Measurements from ENCODE around the gene SCLY. TPM values are rescaled to one million over a fixed set of nuclear protein-coding genes. Genes with fewer than 3 reads are reported as not detected.
"Not testable (repeated sequence)": the region's sequence is repeated elsewhere in the genome, so short reads cannot be mapped to it uniquely, and the experiment has no call there.

The SCLY gene
- total RNA-seq, 1 donor from 2014 or later: 49.2 TPM

DNA sequence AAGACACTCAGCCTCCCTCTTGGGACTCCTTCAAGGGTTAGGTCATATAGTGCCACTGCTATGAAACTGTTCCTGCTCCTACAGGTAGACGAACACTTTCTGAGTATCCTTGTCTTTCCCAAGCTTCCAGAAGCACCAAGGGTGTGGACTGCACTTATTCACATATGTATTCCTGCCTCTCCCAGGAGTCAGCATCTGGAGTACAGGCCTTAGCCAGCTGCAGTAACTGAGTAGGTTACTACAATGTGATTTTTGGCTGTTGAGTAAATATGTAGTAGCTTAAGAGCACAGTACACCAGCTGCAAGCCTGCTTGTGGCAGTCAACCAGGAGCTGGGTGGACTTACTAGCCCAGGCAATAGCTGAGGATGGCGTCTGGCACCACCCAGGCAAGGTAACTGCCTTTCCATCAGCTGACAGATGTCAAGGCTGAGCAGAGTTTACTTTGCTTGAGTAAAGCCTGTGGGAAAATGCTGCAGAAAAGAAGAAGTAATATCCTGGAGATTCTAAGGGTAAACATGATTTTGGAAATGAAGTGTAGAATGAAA lies 14.0 kb upstream of the SCLY start:
- Mint-ChIP-seq H3K27ac (no peak overlapping the region), H3K36me3 (ENCODE audit: insufficient read depth) (peaks cover 19% of the 10 kb centered on the region), H3K4me3 (ENCODE audit: low read depth) (no peak overlapping the region), H3K4me1 (ENCODE audit: low read depth) (no peaks in the 10 kb centered on the region), H3K27me3 (no peaks in the 10 kb centered on the region), H3K9me3 (ENCODE audit: low read depth) (peaks cover 17% of the 10 kb centered on the region)
- DNase-seq (ENCODE audit: low spot score, unreplicated experiment): no peak
- TF ChIP-seq, protein P1, sequence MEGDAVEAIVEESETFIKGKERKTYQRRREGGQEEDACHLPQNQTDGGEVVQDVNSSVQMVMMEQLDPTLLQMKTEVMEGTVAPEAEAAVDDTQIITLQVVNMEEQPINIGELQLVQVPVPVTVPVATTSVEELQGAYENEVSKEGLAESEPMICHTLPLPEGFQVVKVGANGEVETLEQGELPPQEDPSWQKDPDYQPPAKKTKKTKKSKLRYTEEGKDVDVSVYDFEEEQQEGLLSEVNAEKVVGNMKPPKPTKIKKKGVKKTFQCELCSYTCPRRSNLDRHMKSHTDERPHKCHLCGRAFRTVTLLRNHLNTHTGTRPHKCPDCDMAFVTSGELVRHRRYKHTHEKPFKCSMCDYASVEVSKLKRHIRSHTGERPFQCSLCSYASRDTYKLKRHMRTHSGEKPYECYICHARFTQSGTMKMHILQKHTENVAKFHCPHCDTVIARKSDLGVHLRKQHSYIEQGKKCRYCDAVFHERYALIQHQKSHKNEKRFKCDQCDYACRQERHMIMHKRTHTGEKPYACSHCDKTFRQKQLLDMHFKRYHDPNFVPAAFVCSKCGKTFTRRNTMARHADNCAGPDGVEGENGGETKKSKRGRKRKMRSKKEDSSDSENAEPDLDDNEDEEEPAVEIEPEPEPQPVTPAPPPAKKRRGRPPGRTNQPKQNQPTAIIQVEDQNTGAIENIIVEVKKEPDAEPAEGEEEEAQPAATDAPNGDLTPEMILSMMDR (IDR thresholded peaks at IDR 0.05; ENCODE audit: unreplicated experiment): no peak

DNA sequence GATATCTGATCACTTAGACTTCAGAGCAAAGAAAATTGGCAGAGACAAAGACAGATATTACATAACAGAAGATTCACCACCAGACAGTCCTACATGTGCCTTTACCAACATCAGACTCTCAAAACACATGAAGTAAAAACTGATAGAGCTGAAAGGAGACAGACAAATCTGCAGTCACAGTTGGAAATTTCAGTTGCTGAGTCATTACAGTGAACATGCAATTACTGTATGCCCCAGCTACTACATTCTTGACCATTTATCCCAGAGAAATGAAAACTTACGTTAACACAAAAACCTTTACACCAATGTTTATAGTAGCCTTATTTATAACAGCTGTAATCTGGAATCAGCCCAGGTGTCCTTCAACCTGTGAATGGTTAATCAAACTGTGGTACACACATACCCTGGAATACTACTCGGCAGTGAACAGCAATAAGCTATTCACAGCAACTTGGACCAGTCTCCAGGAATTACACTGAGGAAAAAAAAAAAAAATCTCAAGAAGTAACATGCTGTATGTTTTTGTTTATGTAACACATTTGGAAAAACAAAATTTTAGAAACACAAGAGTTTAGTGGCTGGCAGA lies 7.5 kb upstream of the SCLY start:
- Mint-ChIP-seq H3K36me3 (ENCODE audit: insufficient read depth) (no peaks in the 10 kb centered on the region), H3K9me3 (ENCODE audit: low read depth) (peaks cover 6% of the 10 kb centered on the region), H3K27ac (no peak overlapping the region), H3K4me1 (ENCODE audit: low read depth) (no peaks in the 10 kb centered on the region), H3K27me3 (peaks cover 3% of the 10 kb centered on the region), H3K4me3 (ENCODE audit: low read depth) (no peak overlapping the region)
- DNase-seq (ENCODE audit: low spot score, unreplicated experiment): no peak
- TF ChIP-seq, protein P1 (IDR thresholded peaks at IDR 0.05; ENCODE audit: unreplicated experiment): no peak

DNA sequence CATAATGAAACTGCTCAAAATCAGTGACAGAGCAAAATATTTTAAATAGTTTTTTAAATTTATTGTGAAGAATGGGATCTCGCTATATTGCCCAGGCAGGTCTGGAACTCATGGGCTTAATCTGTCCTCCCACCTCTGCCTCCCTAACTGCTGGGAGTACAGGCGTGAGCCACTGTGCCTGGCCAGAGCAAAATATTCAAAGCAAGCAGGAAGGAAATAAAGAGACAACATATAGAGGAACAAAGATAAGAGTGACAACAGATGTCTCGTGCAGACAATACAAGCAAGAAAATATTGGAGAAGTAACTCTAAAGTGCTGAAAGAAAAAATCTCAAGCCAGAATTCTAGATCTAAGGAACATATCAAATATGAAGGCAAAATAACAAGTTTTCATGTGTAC lies 5.0 kb upstream of the SCLY start:
- H3K27me3 Mint-ChIP-seq: peaks cover 3% of the 10 kb centered on the region
- no peak overlapping the region for H3K27ac Mint-ChIP-seq
- peaks cover 1% of the 10 kb centered on the region for H3K36me3 Mint-ChIP-seq (ENCODE audit: insufficient read depth)
- peaks cover 2% of the 10 kb centered on the region for H3K9me3 Mint-ChIP-seq (ENCODE audit: low read depth)
- TF ChIP-seq, protein P1 (IDR thresholded peaks at IDR 0.05; ENCODE audit: unreplicated experiment): no peak
- H3K4me3 Mint-ChIP-seq (ENCODE audit: low read depth): no peak overlapping the region
- no peak for DNase-seq (ENCODE audit: low spot score, unreplicated experiment)
- H3K4me1 Mint-ChIP-seq (ENCODE audit: low read depth): peaks cover 6% of the 10 kb centered on the region

DNA sequence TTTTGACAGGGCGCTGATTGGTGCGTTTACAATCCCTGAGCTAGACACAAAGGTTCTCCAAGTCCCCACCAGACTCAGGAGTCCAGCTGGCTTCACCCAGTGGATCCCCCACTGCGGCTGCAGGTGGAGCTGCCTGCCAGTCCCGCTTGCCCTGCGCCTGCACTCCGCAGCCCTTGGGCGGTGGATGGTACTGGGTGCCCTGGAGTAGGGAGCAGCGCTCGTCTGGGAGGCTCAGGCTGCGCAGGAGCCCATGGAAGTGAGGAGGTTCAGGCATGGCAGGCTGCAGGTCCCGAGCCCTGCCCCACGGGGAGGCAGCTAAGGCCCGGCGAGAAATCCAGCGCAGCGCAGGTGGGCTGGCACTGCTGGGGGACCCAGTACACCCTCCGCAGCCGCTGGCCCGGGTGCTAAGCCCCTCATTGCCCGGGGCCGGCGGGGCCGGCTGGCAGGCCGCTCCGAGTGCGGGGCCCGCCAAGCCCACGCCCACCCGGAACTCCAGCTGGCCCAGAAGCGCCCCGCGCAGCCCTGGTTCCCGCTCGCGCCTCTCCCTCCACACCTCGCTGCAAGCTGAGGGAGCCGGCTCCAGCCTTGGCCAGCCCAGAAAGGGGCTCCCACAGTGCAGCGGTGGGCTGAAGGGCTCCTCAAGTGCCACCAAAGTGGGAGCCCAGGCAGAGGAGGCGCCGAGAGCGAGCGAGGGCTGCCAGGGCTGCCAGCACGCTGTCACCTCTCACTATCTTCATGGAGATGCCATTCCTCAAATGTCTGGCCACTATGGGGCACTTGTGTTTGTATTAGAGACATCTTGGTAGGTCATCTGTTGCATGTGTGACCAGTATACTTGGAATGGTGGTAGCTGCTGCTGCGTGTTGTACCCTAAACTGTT lies 2.9 kb upstream of the SCLY start:
- H3K4me1 Mint-ChIP-seq (ENCODE audit: low read depth): peaks cover 17% of the 10 kb centered on the region
- H3K27ac Mint-ChIP-seq: not testable (repeated sequence)
- peak overlapping the region; percentile 47 for H3K4me3 Mint-ChIP-seq (ENCODE audit: low read depth)

DNA sequence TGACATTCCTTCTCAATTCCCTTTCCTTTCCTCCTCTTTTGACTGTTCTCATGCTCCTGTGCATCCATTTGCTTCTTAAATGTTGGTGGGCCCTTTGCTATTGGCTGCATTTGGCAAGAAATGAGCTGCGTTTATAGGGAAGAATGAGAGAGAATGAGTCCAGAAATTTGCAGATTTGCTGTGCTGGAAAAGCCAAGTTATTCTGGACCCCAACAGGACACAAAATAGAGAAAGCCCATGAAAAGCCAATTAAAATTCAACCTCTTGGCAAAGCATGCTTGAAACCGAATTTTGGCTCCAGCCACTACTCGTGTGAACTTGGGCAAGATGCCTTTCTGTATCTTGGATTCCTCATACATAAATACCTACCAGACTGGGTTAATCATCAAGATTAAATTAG lies 1.3 kb upstream of the SCLY start:
- TF ChIP-seq, protein P1 (IDR thresholded peaks at IDR 0.05; ENCODE audit: unreplicated experiment): no peak
- peaks cover 1% of the 10 kb centered on the region for H3K36me3 Mint-ChIP-seq (ENCODE audit: insufficient read depth)
- H3K4me3 Mint-ChIP-seq (ENCODE audit: low read depth): peak overlapping the region; percentile 82
- H3K27ac Mint-ChIP-seq: no peak overlapping the region
- H3K27me3 Mint-ChIP-seq: peaks cover 3% of the 10 kb centered on the region
- H3K4me1 Mint-ChIP-seq (ENCODE audit: low read depth): peaks cover 32% of the 10 kb centered on the region
- peaks cover 2% of the 10 kb centered on the region for H3K9me3 Mint-ChIP-seq (ENCODE audit: low read depth)
- no peak for DNase-seq (ENCODE audit: low spot score, unreplicated experiment)

More for the DNA sequence above, 2.9 kb upstream of the SCLY start:
- not testable (repeated sequence) for H3K36me3 Mint-ChIP-seq (ENCODE audit: insufficient read depth); H3K9me3 Mint-ChIP-seq (ENCODE audit: low read depth); DNase-seq (ENCODE audit: low spot score, unreplicated experiment); H3K27me3 Mint-ChIP-seq

All from progenitor cell of endocrine pancreas (in vitro differentiated cells).